GM19035 (cell line): ENCODE data around the gene DPYSL4.
"Not testable (repeated sequence)": the region's sequence is repeated elsewhere in the genome, so short reads cannot be mapped to it uniquely, and the experiment has no call there.

Experiments used
- ATAC-seq: cut with Tn5 transposase; IDR thresholded peaks from one replicate; pipeline ENCODE4 v1.9.1; 2021; ENCODE audit not compliant: unreplicated experiment

DPYSL4 gene

GRCh38 chr10:132205650-132206376, 19.1 kb downstream of the DPYSL4 start:
- ATAC-seq: no peak

GRCh38 chr10:132206377-132206745, 19.6 kb downstream of the DPYSL4 start:
- ATAC-seq: no peak

- ATAC-seq: no peak
Observed at GRCh38 chr10:132206806-132207535, 20.2 kb downstream of the DPYSL4 start.

GRCh38 chr10:132207536-132208461, 21.1 kb downstream of the DPYSL4 start:
- ATAC-seq: no peak

- no peak for ATAC-seq
Observed at GRCh38 chr10:132208462-132209050, 21.8 kb downstream of the DPYSL4 start.

GRCh38 chr10:132209130-132209529, 22.4 kb downstream of the DPYSL4 start:
- no peak for ATAC-seq

GRCh38 chr10:132209978-132210530, 23.3 kb downstream of the DPYSL4 start:
- no peak for ATAC-seq

- no peak for ATAC-seq
Observed at GRCh38 chr10:132210766-132211165, 24.0 kb downstream of the DPYSL4 start.

GRCh38 chr10:132211246-132211645, 24.5 kb downstream of the DPYSL4 start:
- ATAC-seq: no peak

GRCh38 chr10:132212816-132213215, 26.1 kb downstream of the DPYSL4 start:
- no peak for ATAC-seq

GRCh38 chr10:132213917-132214316, 27.2 kb downstream of the DPYSL4 start:
- ATAC-seq: no peak

GRCh38 chr10:132216441-132216840, 29.7 kb downstream of the DPYSL4 start:
- not testable (repeated sequence) for ATAC-seq

GRCh38 chr10:132219486-132219885, 32.7 kb downstream of the DPYSL4 start:
- ATAC-seq: no peak

GRCh38 chr10:132220061-132220460, 33.3 kb downstream of the DPYSL4 start:
- ATAC-seq: no peak

- not testable (repeated sequence) for ATAC-seq
Observed at GRCh38 chr10:132220996-132221395, 34.2 kb downstream of the DPYSL4 start.

- no peak for ATAC-seq
Observed at GRCh38 chr10:132222726-132223125, 36.0 kb downstream of the DPYSL4 start.

- ATAC-seq: no peak
Observed at GRCh38 chr10:132223156-132223590, 36.4 kb downstream of the DPYSL4 start.

- ATAC-seq: no peak
Observed at GRCh38 chr10:132223611-132224342, 37.0 kb downstream of the DPYSL4 start.

- ATAC-seq: no peak
Observed at GRCh38 chr10:132224343-132225072, 37.8 kb downstream of the DPYSL4 start.
